Measurements from ENCODE around the gene ZCCHC7.

ZCCHC7 gene

DNA sequence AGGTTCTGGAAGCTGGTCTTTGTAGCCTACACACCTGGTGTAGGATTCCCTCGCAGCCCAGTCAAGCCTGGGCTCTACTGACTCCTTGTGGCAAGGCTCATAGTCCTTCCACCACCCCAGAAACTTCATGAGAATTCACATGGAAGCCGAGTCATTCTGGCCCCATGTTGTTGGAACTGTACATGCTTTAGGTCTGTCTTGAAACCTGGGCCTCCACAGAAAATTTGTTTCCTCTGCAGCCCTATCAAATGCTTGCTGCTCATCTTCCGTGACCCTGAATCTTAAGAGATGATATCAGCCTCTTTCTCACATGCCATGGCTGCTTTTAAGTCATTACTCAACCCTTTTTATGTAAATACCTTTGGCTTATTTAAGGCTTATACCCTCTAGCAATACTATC, 188.8 kb downstream of the ZCCHC7 start:
- Histone ChIP-seq H3K79me2 (ENCODE audit: insufficient read depth, low read length) (peaks cover 3% of the 10 kb centered on the region; the same call in 1 of the 2 replicates), H3K4me1 (ENCODE audit: insufficient read depth, low read length, poor library complexity, severe bottlenecking) (peaks cover 11% of the 10 kb centered on the region), H3K27me3 (ENCODE audit: insufficient read depth, low read length, poor library complexity, severe bottlenecking) (no peaks in the 10 kb centered on the region), H3K9ac (ENCODE audit: low read depth, low read length, poor library complexity, severe bottlenecking) (no peak overlapping the region), H3K4me3 (ENCODE audit: low read length, poor library complexity, severe bottlenecking) (no peak overlapping the region), H3K9me3 (ENCODE audit: insufficient read depth, low read depth, low read length) (no peaks in the 10 kb centered on the region), H3K36me3 (ENCODE audit: insufficient read depth, low read length) (peaks cover 53% of the 10 kb centered on the region; the same call in 1 of the 2 replicates), H4K20me1 (ENCODE audit: insufficient read depth, low read length, poor library complexity, severe bottlenecking) (no peaks in the 10 kb centered on the region), H3K9me2 (replicated peaks; ENCODE audit: low read depth, low read length) (no peaks in the 10 kb centered on the region), H3K4me2 (ENCODE audit: low read depth, low read length, poor library complexity, severe bottlenecking) (no peak overlapping the region), H3F3A (ENCODE audit: low read depth) (no peaks in the 10 kb centered on the region), H2AFZ (ENCODE audit: low read length) (no peak overlapping the region)
- TF ChIP-seq EZH2phosphoT487 (IDR thresholded peaks at IDR 0.05; ENCODE audit: borderline replicate concordance): no peak
- peak; percentile 78 for TF ChIP-seq CTCF (conservative IDR thresholded peaks at IDR 0.05; ENCODE audit: low read length)

DNA sequence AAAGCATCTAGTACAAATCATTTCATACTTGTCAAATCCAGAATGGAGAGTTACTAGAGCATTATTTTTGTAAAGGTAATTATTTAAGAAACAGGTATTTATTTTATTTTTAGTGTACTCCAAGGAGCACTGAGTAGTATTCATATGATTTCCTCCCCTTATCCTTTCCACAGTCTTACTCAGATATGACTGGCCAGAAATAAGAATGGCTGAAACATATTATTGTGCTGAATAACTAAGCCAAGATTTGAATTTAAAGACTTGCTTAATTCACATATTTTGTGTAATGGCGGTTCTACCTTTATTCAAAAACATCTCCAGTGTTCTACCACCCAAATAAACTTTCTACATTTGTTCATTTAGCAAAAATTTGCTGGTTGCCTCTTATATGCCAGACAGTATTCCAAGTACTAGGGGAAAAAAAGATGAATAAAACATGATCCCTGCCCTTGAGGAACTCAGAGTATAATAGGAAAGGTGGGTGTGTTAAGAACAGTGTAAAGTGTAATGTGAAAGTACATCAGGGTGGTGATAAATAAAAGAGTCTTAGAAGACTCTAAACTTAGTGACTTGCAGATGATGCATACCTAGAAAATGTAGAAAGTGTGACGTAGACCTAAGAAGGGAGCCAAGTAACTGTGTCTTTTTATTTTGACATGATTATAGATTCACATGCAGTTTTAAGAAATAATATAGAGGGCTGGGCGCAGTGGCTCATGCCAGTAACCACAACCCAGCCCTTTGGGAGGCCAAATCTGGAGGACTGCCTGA, 191.7 kb downstream of the ZCCHC7 start:
- Histone ChIP-seq H3K27me3 (ENCODE audit: insufficient read depth, low read length, poor library complexity, severe bottlenecking) (no peaks in the 10 kb centered on the region), H3K79me2 (ENCODE audit: insufficient read depth, low read length) (no peaks in the 10 kb centered on the region), H3K9me2 (replicated peaks; ENCODE audit: low read depth, low read length) (no peaks in the 10 kb centered on the region), H4K20me1 (ENCODE audit: insufficient read depth, low read length, poor library complexity, severe bottlenecking) (no peaks in the 10 kb centered on the region), H3K9me3 (ENCODE audit: insufficient read depth, low read depth, low read length) (no peaks in the 10 kb centered on the region), H3K9ac (ENCODE audit: low read depth, low read length, poor library complexity, severe bottlenecking) (no peak overlapping the region), H2AFZ (ENCODE audit: low read length) (no peak overlapping the region), H3K4me2 (ENCODE audit: low read depth, low read length, poor library complexity, severe bottlenecking) (no peak overlapping the region), H3K4me3 (ENCODE audit: low read length, poor library complexity, severe bottlenecking) (no peak overlapping the region), H3F3A (ENCODE audit: low read depth) (no peaks in the 10 kb centered on the region), H3K36me3 (ENCODE audit: insufficient read depth, low read length) (peaks cover 40% of the 10 kb centered on the region; the same call in 1 of the 2 replicates), H3K4me1 (ENCODE audit: insufficient read depth, low read length, poor library complexity, severe bottlenecking) (no peaks in the 10 kb centered on the region)
- no peak for TF ChIP-seq EZH2phosphoT487 (IDR thresholded peaks at IDR 0.05; ENCODE audit: borderline replicate concordance)
- no peak for TF ChIP-seq CTCF (conservative IDR thresholded peaks at IDR 0.05; ENCODE audit: low read length)

GRCh38 chr9:37324261-37324683, 203.9 kb downstream of the ZCCHC7 start:
- no peak overlapping the region for H3K4me3 ChIP-seq (ENCODE audit: low read length, poor library complexity, severe bottlenecking)

More at GRCh38 chr9:37324261-37324683, 203.9 kb downstream of the ZCCHC7 start:
- Histone ChIP-seq H2AFZ (ENCODE audit: low read length) (no peak overlapping the region), H3K9me2 (replicated peaks; ENCODE audit: low read depth, low read length) (no peaks in the 10 kb centered on the region), H3K36me3 (ENCODE audit: insufficient read depth, low read length) (peaks cover 5% of the 10 kb centered on the region; the same call in 1 of the 2 replicates), H3F3A (ENCODE audit: low read depth) (no peaks in the 10 kb centered on the region), H4K20me1 (ENCODE audit: insufficient read depth, low read length, poor library complexity, severe bottlenecking) (peaks cover 4% of the 10 kb centered on the region), H3K27me3 (ENCODE audit: insufficient read depth, low read length, poor library complexity, severe bottlenecking) (no peaks in the 10 kb centered on the region), H3K79me2 (ENCODE audit: insufficient read depth, low read length) (0 out of 2 replicates have a peak, but pooled peaks cover 5% of the 10 kb centered on the region), H3K4me2 (ENCODE audit: low read depth, low read length, poor library complexity, severe bottlenecking) (peak overlapping the region; percentile 27), H3K9ac (ENCODE audit: low read depth, low read length, poor library complexity, severe bottlenecking) (peak overlapping the region; percentile 32), H3K4me1 (ENCODE audit: insufficient read depth, low read length, poor library complexity, severe bottlenecking) (peaks cover 14% of the 10 kb centered on the region), H3K9me3 (ENCODE audit: insufficient read depth, low read depth, low read length) (no peaks in the 10 kb centered on the region; the same call in 1 of the 2 replicates)
- TF ChIP-seq CTCF (conservative IDR thresholded peaks at IDR 0.05; ENCODE audit: low read length) (no peak), EZH2phosphoT487 (IDR thresholded peaks at IDR 0.05; ENCODE audit: borderline replicate concordance) (no peak)

All from Loucy (cell line).